Transverse colon (tissue), 4 donors: ENCODE data around the gene AGFG1. TPM values are rescaled to one million over a fixed set of nuclear protein-coding genes. Genes with fewer than 3 reads are reported as not detected.

Source experiments
- DNase-seq: peaks from one replicate; pipeline ENCODE4 v3.0.0-alpha.2; 2019
- H3K27ac ChIP-seq, 4 donors: fragments of 200-600 bp; sonication (generic); 2 replicates each; pipeline ENCODE4 v1.5.1; 2016 to 2018; ENCODE audit warnings: inconsistent platforms in 4 of 4
- H3K27me3 ChIP-seq: fragments of 200-600 bp; sonication (generic); 2 replicates; pipeline ENCODE4 v1.5.1; 2017; ENCODE audit warnings: inconsistent platforms
- H3K36me3 ChIP-seq, 4 donors: fragments of 200-600 bp; sonication (generic); 2 replicates each; pipeline ENCODE4 v1.5.1; 2017 to 2019; ENCODE audit warnings: inconsistent platforms in 4 of 4
- H3K4me1 ChIP-seq, 4 donors: fragments of 200-600 bp; sonication (generic); 2 replicates each; pipeline ENCODE4 v1.5.1; 2017 to 2020; ENCODE audit warnings: inconsistent platforms in 4 of 4
- H3K4me3 ChIP-seq, 4 donors: fragments of 200-600 bp; sonication (generic); 1 replicate in 1 of 4; 2 replicates in 3 of 4; pipeline versions ENCODE4 v1.5.1 to v1.6.1; 2017 to 2019; ENCODE audit warnings: inconsistent platforms in 4 of 4
- H3K9me3 ChIP-seq, 2 donors: fragments of 200-600 bp; sonication (generic); 2 replicates each; pipeline ENCODE4 v1.5.1; 2017 to 2019; ENCODE audit warnings: inconsistent platforms in 2 of 2
- CTCF ChIP-seq, 5 experiments: fragments of 200-600 bp in 3 of 5; fragments of 450-650 bp in 2 of 5; sonication (generic) in 3 of 5; IDR thresholded peaks; 1 replicate in 2 of 5; 2 replicates in 3 of 5; pipeline ENCODE4 v1.5.1; 2016 to 2017; ENCODE audit warnings: antibody characterized with exemption in 5 of 5, inconsistent platforms in 3 of 5, mild to moderate bottlenecking in 2 of 5, moderate library complexity in 1 of 5
- EP300 ChIP-seq: sonication (generic); formaldehyde crosslinking; IDR thresholded peaks from one replicate; pipeline ENCODE4 v1.6.1; 2017; ENCODE audit warnings: antibody characterized with exemption, low read depth
- POLR2A ChIP-seq: fragments of 450-650 bp; IDR thresholded peaks from one replicate; pipeline ENCODE4 v1.6.1; 2016; ENCODE audit warnings: antibody characterized with exemption, mild to moderate bottlenecking, moderate library complexity
- POLR2AphosphoS5 ChIP-seq, 3 donors: sonication (generic); formaldehyde crosslinking; IDR thresholded peaks; one replicate each; pipeline ENCODE4 v1.6.1; 2016; ENCODE audit warnings: antibody characterized with exemption in 3 of 3
- WGBS, 2 donors: methylation state at CpG; one replicate each; pipeline ENCODE4 v1.1.5; 2018; ENCODE audit warnings: low coverage in 1 of 2; 5-methylcytosine and 5-hydroxymethylcytosine counted together
- in situ Hi-C, 4 donors: fragments of 200-750 bp; cut with MboI; loops; one replicate each; pipeline versions ENCODE4 v1.15.0 to v1.15.1; 2017; ENCODE audit warnings: low sequenced_read_pairs in 3 of 4, low pct_ligation_motif_present in 1 of 4, low pct_unique_long_range_greater_than_20kb in 1 of 4
- intact Hi-C: fragments of 100-400 bp; cut with DNase I; formaldehyde crosslinking; loops from one replicate; pipeline ENCODE4 v1.15.1; 2023; ENCODE audit warnings: low total_unique reads
- total RNA-seq, 4 donors: library from RNA; depleted of rRNA; stranded (reverse); fragments of >200 nt; gene quantifications; one replicate each; pipeline ENCODE4 v1.1.0, GENCODE V29; 2016

The AGFG1 gene
- total RNA-seq, 4 donors from 2014 or later, result 15.5 to 76.3 (median 32.9) TPM

- H3K4me1 ChIP-seq, result peaks cover 8 to 34% (median 22%) of the 10 kb centered on the region in 4 donors
- TF ChIP-seq POLR2A (no peak), POLR2AphosphoS5 (IDR thresholded peaks at IDR 0.05) (no peak), EP300 (no peak), CTCF (IDR thresholded peaks at IDR 0.05) (no peak)
- in situ Hi-C loops, result loop anchor here in 1 of 4 donors (25.0 kb wide), 1 partner anchor 263 kb away; no protein-coding TSS in a partner anchor
- no peaks in the 10 kb centered on the region for H3K27me3 ChIP-seq
- intact Hi-C loops, result no loop called here
- WGBS, 2 donors, result 79 to 96% methylated on average over 2 to 6 of the region's 6 CpGs
- H3K9me3 ChIP-seq, result no peaks in the 10 kb centered on the region
- no peak overlapping the region for H3K4me3 ChIP-seq
- no peak for DNase-seq
- no peaks in the 10 kb centered on the region for H3K36me3 ChIP-seq
- no peak overlapping the region for H3K27ac ChIP-seq
These were observed 27.8 kb downstream of the AGFG1 start for GRCh38 chr2:227499627-227500300.

GRCh38 chr2:227500301-227500630 lies 28.3 kb downstream of the AGFG1 start:
- Histone ChIP-seq H3K27ac (no peak overlapping the region), H3K9me3 (no peaks in the 10 kb centered on the region), H3K27me3 (no peaks in the 10 kb centered on the region), H3K4me3 (no peak overlapping the region), H3K36me3 (no peaks in the 10 kb centered on the region), H3K4me1 (peaks cover 13 to 39% (median 25%) of the 10 kb centered on the region in 4 donors)
- WGBS, 2 donors, result 90 to 97% methylated on average over 1 of the region's 1 CpG
- TF ChIP-seq POLR2AphosphoS5 (IDR thresholded peaks at IDR 0.05), result no peak
- no peak for TF ChIP-seq POLR2A
- TF ChIP-seq EP300, result no peak
- TF ChIP-seq CTCF (IDR thresholded peaks at IDR 0.05), result no peak
- intact Hi-C loops (no loop called here), in situ Hi-C loops (no loop called here)
- no peak for DNase-seq

GRCh38 chr2:227503433-227504406 lies 31.8 kb downstream of the AGFG1 start:
- Histone ChIP-seq H3K4me1 (peaks cover 29 to 70% (median 44%) of the 10 kb centered on the region in 4 donors), H3K36me3 (no peaks in the 10 kb centered on the region), H3K27me3 (no peaks in the 10 kb centered on the region), H3K27ac (peak overlapping the region; percentile 46 to 67 (median 53)), H3K9me3 (no peaks in the 10 kb centered on the region), H3K4me3 (no peak overlapping the region)
- TF ChIP-seq POLR2A, result no peak
- no peak for TF ChIP-seq CTCF (IDR thresholded peaks at IDR 0.05)
- TF ChIP-seq POLR2AphosphoS5 (IDR thresholded peaks at IDR 0.05), result no peak
- TF ChIP-seq EP300, result no peak
- in situ Hi-C loops, result no loop called here
- intact Hi-C loops, result no loop called here
- peak; percentile 60 for DNase-seq
- WGBS, 2 donors, result 96 to 100% methylated on average over 1 to 5 of the region's 5 CpGs

- TF ChIP-seq CTCF (IDR thresholded peaks at IDR 0.05) (no peak), POLR2AphosphoS5 (IDR thresholded peaks at IDR 0.05) (peak in 2 of 3 donors; percentile 10 to 47)
- Histone ChIP-seq H3K27me3 (no peaks in the 10 kb centered on the region), H3K4me3 (no peak overlapping the region), H3K4me1 (peaks cover 29 to 80% (median 50%) of the 10 kb centered on the region in 4 donors), H3K9me3 (no peaks in the 10 kb centered on the region), H3K36me3 (no peaks in the 10 kb centered on the region), H3K27ac (peak overlapping the region; percentile 46 to 67 (median 49))
- in situ Hi-C loops, result no loop called here
- 39 to 49% methylated on average over 3 of the region's 3 CpGs for WGBS, 2 donors
- no peak for DNase-seq
- intact Hi-C loops, result no loop called here
These were observed 32.7 kb downstream of the AGFG1 start for GRCh38 chr2:227504700-227505099.
